HepG2 (cell line): ENCODE results near the gene ASAP2. TPM values are rescaled to one million over a fixed set of nuclear protein-coding genes. Genes with fewer than 3 reads are reported as not detected.

ENCODE experiments used
- ELF3 ChIP-seq: IDR thresholded peaks from 2 replicates; pipeline ENCODE4 v1.6.1; 2016; ENCODE audit warnings: missing genetic modification reagents, missing compliant biosample characterization
- FOXO1 ChIP-seq: sonication (generic); formaldehyde crosslinking; IDR thresholded peaks from 2 replicates; pipeline ENCODE4 v1.4.0; 2020; ENCODE audit warnings: missing genetic modification reagents
- FOXP4 ChIP-seq: sonication (generic); formaldehyde crosslinking; IDR thresholded peaks from 2 replicates; pipeline ENCODE4 v1.4.0; 2020; ENCODE audit warnings: missing genetic modification reagents
- GATAD2A ChIP-seq: IDR thresholded peaks from 2 replicates; pipeline ENCODE4 v1.6.1; 2016
- HNF1A ChIP-seq, 2 experiments: sonication (generic) in 1 of 2; formaldehyde crosslinking in 1 of 2; IDR thresholded peaks; 2 replicates each; pipeline versions ENCODE4 v1.4.0 to v1.6.1; 2016 to 2020; ENCODE audit warnings: borderline replicate concordance in 1 of 2, low read depth in 1 of 2, mild to moderate bottlenecking in 1 of 2, missing genetic modification reagents in 1 of 2
- KAT8 ChIP-seq: IDR thresholded peaks from 2 replicates; pipeline ENCODE4 v1.6.1; 2016; ENCODE audit warnings: missing genetic modification reagents, missing compliant biosample characterization
- KDM2A ChIP-seq: sonication (generic); formaldehyde crosslinking; IDR thresholded peaks from 2 replicates; pipeline ENCODE4 v1.4.0; 2020; ENCODE audit warnings: low read depth, missing genetic modification reagents, borderline replicate concordance
- KDM5B ChIP-seq: sonication (generic); formaldehyde crosslinking; IDR thresholded peaks from 2 replicates; pipeline ENCODE4 v1.4.0; 2020; ENCODE audit warnings: missing genetic modification reagents, mild to moderate bottlenecking, borderline replicate concordance
- MAX ChIP-seq: IDR thresholded peaks from 2 replicates; pipeline ENCODE4 v1.6.1; 2012; ENCODE audit warnings: inconsistent platforms
- NRL ChIP-seq: sonication (generic); formaldehyde crosslinking; IDR thresholded peaks from 2 replicates; pipeline ENCODE4 v1.5.0; 2020; ENCODE audit warnings: missing genetic modification reagents, mild to moderate bottlenecking, moderate library complexity, borderline replicate concordance
- SALL2 ChIP-seq: sonication (generic); formaldehyde crosslinking; IDR thresholded peaks from 2 replicates; pipeline ENCODE4 v1.8.1; 2023; ENCODE audit warnings: mild to moderate bottlenecking, missing genetic modification reagents, inconsistent platforms
- TBX2 ChIP-seq: sonication (generic); formaldehyde crosslinking; IDR thresholded peaks from 2 replicates; pipeline ENCODE4 v1.5.0; 2020; ENCODE audit warnings: missing genetic modification reagents, mild to moderate bottlenecking, borderline replicate concordance
- THRA ChIP-seq: sonication (generic); formaldehyde crosslinking; IDR thresholded peaks from 2 replicates; pipeline ENCODE4 v1.4.0; 2020; ENCODE audit warnings: missing genetic modification reagents, borderline replicate concordance
- XRCC5 ChIP-seq: fragments of 200-400 bp; formaldehyde crosslinking; optimal IDR thresholded peaks from 2 replicates; pipeline ENCODE3; 2017; ENCODE audit warnings: mild to moderate bottlenecking, low read length
- YEATS2 ChIP-seq: sonication (generic); formaldehyde crosslinking; IDR thresholded peaks from 2 replicates; pipeline ENCODE4 v1.4.0; 2020; ENCODE audit warnings: missing genetic modification reagents, borderline replicate concordance
- ZNF350 ChIP-seq: sonication (generic); formaldehyde crosslinking; IDR thresholded peaks from 2 replicates; pipeline ENCODE4 v1.4.0; 2020; ENCODE audit warnings: mild to moderate bottlenecking, low read depth, missing genetic modification reagents, borderline replicate concordance
- ZNF556 ChIP-seq: sonication (generic); formaldehyde crosslinking; IDR thresholded peaks from 2 replicates; pipeline ENCODE4 v1.4.0; 2020; ENCODE audit warnings: mild to moderate bottlenecking, missing genetic modification reagents, borderline replicate concordance
- ZNF878 ChIP-seq: sonication (generic); formaldehyde crosslinking; IDR thresholded peaks from 2 replicates; pipeline ENCODE4 v1.8.1; 2023; ENCODE audit warnings: mild to moderate bottlenecking, missing genetic modification reagents, moderate library complexity
- ZSCAN21 ChIP-seq: sonication (generic); formaldehyde crosslinking; IDR thresholded peaks from 2 replicates; pipeline ENCODE4 v1.8.0; 2022; ENCODE audit warnings: mild to moderate bottlenecking, missing genetic modification reagents, moderate library complexity, borderline replicate concordance
- polyA plus RNA-seq, 8 experiments: library from polyadenylated mRNA; depleted of rRNA in 3 of 8; stranded (reverse) in 7 of 8; unstranded in 1 of 8; fragments of >200 nt; fragmentation: Illumina TruSeq in 4 of 8; extraction: Trizol in 4 of 8; gene quantifications; 2 replicates each; pipeline versions ENCODE4 v1.2.1 to v1.2.3, GENCODE V29; 2011 to 2016; ENCODE audit warnings: low read depth in 4 of 8, missing spikeins in 1 of 8, mixed read lengths in 1 of 8; ENCODE audit not compliant: insufficient read depth in 1 of 8
- total RNA-seq, 5 experiments: library from RNA; depleted of rRNA; stranded (reverse); fragments of >200 nt; fragmentation: Illumina TruSeq; extraction: Trizol; gene quantifications; 2 replicates each; pipeline ENCODE4 v1.2.3, GENCODE V29; 2016; ENCODE audit warnings: low read depth in 1 of 5

Gene ASAP2
- total and polyA plus RNA-seq, 2 of the 13 experiments (the other 11 are each of a cell fraction or from before 2014, with no cell fraction given) = 7.3 to 22.3 TPM

GRCh38 chr2:9380702-9381628 is 174.4 kb downstream of the ASAP2 start (continued):
- TF ChIP-seq ZSCAN21 (CRISPR knock-in tag) (0 out of 2 replicates have a peak, but pooled peaks have one; percentile 32), YEATS2 (peak; percentile 56; the same call in 1 of the 2 replicates), KAT8 (peak; percentile 56; the same call in 1 of the 2 replicates), ELF3 (CRISPR knock-in tag) (peak; percentile 77; the same call in 1 of the 2 replicates), HNF1A (IDR thresholded peaks at IDR 0.05; ENCODE audit: low read depth) (0 out of 2 replicates have a peak, but pooled peaks have one; percentile 19), HNF1A (CRISPR knock-in tag; IDR thresholded peaks at IDR 0.05; ENCODE audit: borderline replicate concordance) (0 out of 2 replicates have a peak, but pooled peaks have one; percentile 34), THRA (CRISPR knock-in tag) (peak; percentile 36; the same call in 1 of the 2 replicates), TBX2 (peak; percentile 77), XRCC5 (peak; percentile 42), FOXO1 (CRISPR knock-in tag) (peak; percentile 91), ZNF878 (CRISPR knock-in tag) (peak; percentile 87), KDM2A (CRISPR knock-in tag) (0 out of 2 replicates have a peak, but pooled peaks have one; percentile 12), NRL (CRISPR knock-in tag) (peak; percentile 71; the same call in 1 of the 2 replicates), ZNF556 (CRISPR knock-in tag) (peak; percentile 38; the same call in 1 of the 2 replicates), FOXP4 (peak; percentile 90), ZNF350 (CRISPR knock-in tag) (peak; percentile 84; the same call in 1 of the 2 replicates), SALL2 (CRISPR knock-in tag) (0 out of 2 replicates have a peak, but pooled peaks have one; percentile 15), GATAD2A (peak; percentile 96), KDM5B (CRISPR knock-in tag) (0 out of 2 replicates have a peak, but pooled peaks have one; percentile 28), MAX (peak; percentile 55)
